Neutrophil (primary cell): ENCODE data around the gene SNAI1.
A peak's percentile ranks its signal among the peaks of the same experiment; 100 is the strongest.

Experiments
- H3K27ac ChIP-seq: fragments of 200-600 bp; sonication (generic); 2 replicates; pipeline ENCODE4 v1.5.1; 2016; ENCODE audit warnings: mild to moderate bottlenecking, moderate library complexity
- H3K27me3 ChIP-seq: fragments of 200-600 bp; sonication (generic); 2 replicates; pipeline ENCODE4 v1.6.0; 2016; ENCODE audit warnings: mild to moderate bottlenecking
- H3K36me3 ChIP-seq: fragments of 200-600 bp; sonication (generic); 2 replicates; pipeline ENCODE4 v1.5.1; 2017
- H3K4me1 ChIP-seq, 2 experiments: fragments of 200-600 bp in 1 of 2; sonication (generic) in 1 of 2; 1 replicate in 1 of 2; 2 replicates in 1 of 2; pipeline versions ENCODE4 v1.5.1 to v1.6.1; 2013 to 2016; ENCODE audit warnings: low read depth in 1 of 2, low read length in 1 of 2, mild to moderate bottlenecking in 1 of 2, moderate library complexity in 1 of 2; ENCODE audit not compliant: control insufficient read depth in 1 of 2, insufficient read depth in 1 of 2
- H3K4me3 ChIP-seq, 2 experiments: fragments of 200-600 bp in 1 of 2; sonication (generic) in 1 of 2; 1 replicate in 1 of 2; 2 replicates in 1 of 2; pipeline ENCODE4 v1.5.1; 2013 to 2016; ENCODE audit warnings: low read depth in 1 of 2, low read length in 1 of 2, mild to moderate bottlenecking in 1 of 2, moderate library complexity in 1 of 2
- H3K9me3 ChIP-seq: fragments of 200-600 bp; sonication (generic); 2 replicates; pipeline ENCODE4 v1.5.1; 2016
- CTCF ChIP-seq: fragments of 200-600 bp; sonication (generic); IDR thresholded peaks from 2 replicates; pipeline ENCODE4 v1.5.1; 2016; ENCODE audit warnings: antibody characterized with exemption

Gene SNAI1

DNA sequence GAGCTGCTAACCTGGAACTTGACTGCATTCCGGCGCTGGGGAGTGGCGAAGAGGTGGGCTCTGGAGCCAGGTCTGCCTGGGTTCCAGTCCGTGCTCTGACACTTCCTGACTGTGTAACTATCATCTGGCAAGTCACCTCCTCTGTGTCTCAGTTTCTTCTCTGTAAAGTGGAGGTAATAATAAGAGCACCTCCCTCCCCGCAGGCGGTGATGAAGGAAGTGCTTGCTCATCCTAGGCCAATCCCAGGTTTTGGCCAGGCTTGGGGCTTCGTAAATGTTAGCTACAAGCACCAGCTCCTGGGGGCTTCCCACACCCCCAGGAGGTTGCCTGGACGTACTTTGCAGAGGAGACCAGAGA is 32.8 kb downstream of the SNAI1 start:
- H3K36me3 ChIP-seq = no peaks in the 10 kb centered on the region
- no peak overlapping the region for H3K4me3 ChIP-seq
- H3K27me3 ChIP-seq = peaks cover 42% of the 10 kb centered on the region
- no peak for TF ChIP-seq CTCF
- H3K4me1 ChIP-seq = peaks cover 11 to 12% of the 10 kb centered on the region in 2 experiments
- H3K27ac ChIP-seq = no peak overlapping the region
- H3K9me3 ChIP-seq = no peaks in the 10 kb centered on the region

DNA sequence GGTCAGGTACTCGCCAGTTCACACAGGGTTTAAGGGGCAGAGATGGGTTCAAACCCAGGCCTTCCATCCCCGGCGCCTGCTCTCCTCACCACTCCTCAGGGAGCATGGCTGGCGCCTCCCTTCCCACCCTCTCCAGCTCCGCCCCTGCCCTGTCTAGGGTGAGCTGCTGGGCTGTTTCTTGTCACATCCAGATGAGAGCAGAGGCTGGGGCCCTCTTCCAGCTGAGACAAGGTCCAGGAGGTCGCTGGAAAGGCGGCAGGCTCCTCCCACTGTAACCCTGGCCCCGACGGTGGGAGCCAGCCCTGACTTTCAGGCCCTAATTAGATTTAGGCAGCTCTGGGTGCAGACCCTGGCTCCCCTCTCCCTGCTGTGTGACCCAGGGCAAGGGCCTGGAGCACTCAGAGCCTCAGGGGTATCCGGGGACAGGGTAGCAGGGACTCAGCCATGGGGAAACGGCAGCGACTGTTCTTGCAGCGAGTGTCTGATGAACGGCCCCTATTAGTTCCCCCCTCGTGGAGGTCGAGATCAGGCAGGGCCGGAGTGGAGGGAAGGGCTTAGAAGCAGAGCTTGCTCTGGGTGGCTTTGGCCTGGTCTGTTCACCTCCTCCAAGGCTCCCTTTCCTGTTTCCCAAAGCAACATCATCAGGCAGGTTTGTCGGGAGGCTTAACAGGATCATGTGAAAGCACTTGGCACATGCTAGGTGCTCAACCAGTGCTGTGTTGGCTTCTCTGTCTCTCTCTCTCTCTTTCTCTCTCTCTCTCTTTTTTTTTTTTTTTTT is 33.4 kb downstream of the SNAI1 start:
- Histone ChIP-seq H3K9me3 (no peaks in the 10 kb centered on the region), H3K4me1 (peaks cover 14 to 15% of the 10 kb centered on the region in 2 experiments), H3K36me3 (no peaks in the 10 kb centered on the region), H3K27ac (no peak overlapping the region), H3K27me3 (peaks cover 38% of the 10 kb centered on the region), H3K4me3 (no peak overlapping the region)
- no peak for TF ChIP-seq CTCF

DNA sequence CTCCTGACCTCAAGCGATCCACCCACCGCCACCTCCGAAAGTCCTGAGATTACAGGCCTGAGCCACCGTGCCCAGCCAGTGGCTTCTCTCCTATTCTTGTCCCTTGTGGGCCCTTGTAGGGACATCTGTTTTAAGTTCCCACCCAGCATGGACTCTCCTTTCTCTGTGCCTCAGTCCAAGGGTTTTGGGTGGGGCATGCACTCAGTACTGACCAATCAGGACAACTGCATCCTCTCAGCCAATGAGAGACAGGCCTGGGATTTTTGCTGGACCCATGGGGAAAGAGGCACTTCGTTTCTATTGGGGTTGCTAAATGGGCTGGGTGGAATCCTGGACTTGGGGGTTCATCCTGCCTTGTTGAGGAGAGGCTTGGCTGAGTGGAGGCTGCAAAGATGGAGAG is 34.4 kb downstream of the SNAI1 start:
- Histone ChIP-seq H3K4me1 (peaks cover 14 to 15% of the 10 kb centered on the region in 2 experiments), H3K27ac (no peak overlapping the region), H3K36me3 (no peaks in the 10 kb centered on the region), H3K4me3 (no peak overlapping the region), H3K27me3 (peaks cover 31% of the 10 kb centered on the region), H3K9me3 (no peaks in the 10 kb centered on the region)
- no peak for TF ChIP-seq CTCF

DNA sequence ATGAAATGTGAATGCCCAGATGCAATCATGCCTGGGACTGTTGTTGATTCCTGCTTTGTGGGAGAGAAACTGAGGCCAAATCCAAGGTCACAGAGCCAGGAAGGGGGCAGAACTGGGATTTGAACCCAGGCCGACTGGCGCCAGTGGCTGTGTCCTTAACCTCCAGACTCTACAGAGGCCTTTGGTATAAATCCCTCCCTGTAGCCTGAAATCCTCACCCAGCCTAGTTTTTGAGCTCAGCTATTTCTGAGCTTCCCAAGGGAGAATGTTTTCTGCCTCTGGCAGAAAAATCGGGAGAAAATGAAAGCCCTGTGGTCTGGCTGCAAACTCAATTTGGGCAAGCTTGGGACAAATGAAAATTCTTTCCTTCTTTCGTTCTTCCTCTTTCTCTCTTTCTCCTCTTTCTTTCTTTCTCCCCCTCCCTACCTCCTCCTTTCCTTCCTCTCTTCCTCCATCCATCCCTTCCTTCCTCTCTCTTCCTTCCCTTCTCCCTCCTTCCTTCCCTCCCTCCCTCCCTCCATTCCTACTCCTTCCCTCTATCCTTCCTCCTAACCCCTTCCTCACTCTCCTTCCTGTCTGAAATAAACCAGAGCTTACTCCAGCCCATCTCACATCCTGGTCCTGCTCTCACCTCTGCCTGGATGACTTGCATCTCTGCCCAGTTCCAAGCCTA is 34.9 kb downstream of the SNAI1 start:
- peaks cover 25% of the 10 kb centered on the region for H3K27me3 ChIP-seq
- H3K4me3 ChIP-seq = no peak overlapping the region
- peaks cover 14 to 15% of the 10 kb centered on the region in 2 experiments for H3K4me1 ChIP-seq
- H3K9me3 ChIP-seq = no peaks in the 10 kb centered on the region
- H3K36me3 ChIP-seq = no peaks in the 10 kb centered on the region
- no peak overlapping the region for H3K27ac ChIP-seq
- no peak for TF ChIP-seq CTCF

GRCh38 chr20:50019466-50020256 is 36.9 kb downstream of the SNAI1 start:
- H3K27me3 ChIP-seq = peaks cover 15% of the 10 kb centered on the region
- TF ChIP-seq CTCF = no peak
- peak overlapping the region; percentile 82 for H3K27ac ChIP-seq
- no peaks in the 10 kb centered on the region for H3K9me3 ChIP-seq
- H3K4me3 ChIP-seq = no peak overlapping the region
- no peaks in the 10 kb centered on the region for H3K36me3 ChIP-seq
- H3K4me1 ChIP-seq = peaks cover 14 to 15% of the 10 kb centered on the region in 2 experiments
